Activated T-cell treated with anti-CD3 and anti-CD28 coated beads, Interleukin-2, amount 50 U/mL, for 4 hours (primary cell): ENCODE measurements around the gene ATXN1. TPM values are rescaled to one million over a fixed set of nuclear protein-coding genes. Genes with fewer than 3 reads are reported as not detected.

Source experiments
- ATAC-seq, 2 donors: fragments of 200-7000 bp; cut with Tn5 transposase; one replicate each; pipeline ENCODE4 v1.10.0; 2021
- DNase-seq: peaks from one replicate; pipeline ENCODE4 v3.0.0-alpha.2; 2020
- H3K27me3 Mint-ChIP-seq: one replicate; pipeline ENCODE4 v1.8.0; 2021; ENCODE audit warnings: low read depth, mixed read lengths
- H3K36me3 Mint-ChIP-seq: one replicate; pipeline ENCODE4 v1.8.0; 2022; ENCODE audit warnings: mixed read lengths; ENCODE audit not compliant: insufficient read depth
- H3K4me1 Mint-ChIP-seq: one replicate; pipeline ENCODE4 v1.8.0; 2021; ENCODE audit warnings: low read depth, mixed read lengths
- H3K4me3 Mint-ChIP-seq: one replicate; pipeline ENCODE4 v1.8.0; 2021; ENCODE audit warnings: mild to moderate bottlenecking, moderate library complexity, mixed read lengths
- H3K9me3 Mint-ChIP-seq: one replicate; pipeline ENCODE4 v1.8.0; 2021; ENCODE audit warnings: mixed read lengths
- total RNA-seq, 3 donors: library from RNA; stranded (reverse); gene quantifications; one replicate each; pipeline ENCODE4 v1.2.1, GENCODE V29; 2021

ATXN1 gene
- total RNA-seq, 3 donors from 2014 or later, result 39.5 to 63.8 (median 45.1) TPM

GRCh38 chr6:16687045-16687444 lies 74.2 kb downstream of the ATXN1 start:
- Mint-ChIP-seq H3K27me3 (no peaks in the 10 kb centered on the region), H3K36me3 (peaks cover 17% of the 10 kb centered on the region), H3K9me3 (no peaks in the 10 kb centered on the region), H3K4me3 (peak overlapping the region; percentile 68), H3K4me1 (peaks cover 91% of the 10 kb centered on the region)
- ATAC-seq (no peak), DNase-seq (no peak)

- ATAC-seq, result peak; percentile 76 to 79
- H3K4me3 Mint-ChIP-seq, result peak overlapping the region; percentile 16
- peaks cover 87% of the 10 kb centered on the region for H3K4me1 Mint-ChIP-seq
- peaks cover 29% of the 10 kb centered on the region for H3K36me3 Mint-ChIP-seq
- peak; percentile 80 for DNase-seq
- H3K27me3 Mint-ChIP-seq, result no peaks in the 10 kb centered on the region
- no peaks in the 10 kb centered on the region for H3K9me3 Mint-ChIP-seq
These were observed 76.2 kb downstream of the ATXN1 start for GRCh38 chr6:16684896-16685554.

- Mint-ChIP-seq H3K27me3 (no peaks in the 10 kb centered on the region), H3K4me3 (no peak overlapping the region), H3K36me3 (peaks cover 31% of the 10 kb centered on the region), H3K4me1 (peaks cover 80% of the 10 kb centered on the region), H3K9me3 (no peaks in the 10 kb centered on the region)
- DNase-seq, result no peak
- ATAC-seq, result no peak
These were observed 77.0 kb downstream of the ATXN1 start for GRCh38 chr6:16684195-16684689.

GRCh38 chr6:16683641-16684194 lies 77.5 kb downstream of the ATXN1 start:
- ATAC-seq (peak in 1 of 2 donors; percentile 26), DNase-seq (no peak)
- Mint-ChIP-seq H3K36me3 (peaks cover 29% of the 10 kb centered on the region), H3K4me1 (peaks cover 76% of the 10 kb centered on the region), H3K9me3 (no peaks in the 10 kb centered on the region), H3K27me3 (no peaks in the 10 kb centered on the region), H3K4me3 (no peak overlapping the region)

GRCh38 chr6:16681260-16681873 lies 79.9 kb downstream of the ATXN1 start:
- Mint-ChIP-seq H3K36me3 (peaks cover 31% of the 10 kb centered on the region), H3K27me3 (no peaks in the 10 kb centered on the region), H3K9me3 (no peaks in the 10 kb centered on the region), H3K4me3 (no peak overlapping the region), H3K4me1 (peaks cover 67% of the 10 kb centered on the region)
- ATAC-seq, result peak; percentile 51 to 67
- DNase-seq, result no peak

- no peaks in the 10 kb centered on the region for H3K9me3 Mint-ChIP-seq
- no peaks in the 10 kb centered on the region for H3K27me3 Mint-ChIP-seq
- DNase-seq, result no peak
- peaks cover 58% of the 10 kb centered on the region for H3K4me1 Mint-ChIP-seq
- H3K4me3 Mint-ChIP-seq, result no peak overlapping the region
- no peak for ATAC-seq
- H3K36me3 Mint-ChIP-seq, result peaks cover 36% of the 10 kb centered on the region
These were observed 82.2 kb downstream of the ATXN1 start for GRCh38 chr6:16679050-16679449.

GRCh38 chr6:16677458-16677857 lies 83.8 kb downstream of the ATXN1 start:
- H3K4me3 Mint-ChIP-seq, result no peak overlapping the region
- H3K27me3 Mint-ChIP-seq, result no peaks in the 10 kb centered on the region
- no peaks in the 10 kb centered on the region for H3K9me3 Mint-ChIP-seq
- peaks cover 47% of the 10 kb centered on the region for H3K4me1 Mint-ChIP-seq
- DNase-seq (no peak), ATAC-seq (no peak)
- H3K36me3 Mint-ChIP-seq, result peaks cover 27% of the 10 kb centered on the region

GRCh38 chr6:16676978-16677377 lies 84.3 kb downstream of the ATXN1 start:
- no peak for DNase-seq
- H3K9me3 Mint-ChIP-seq, result no peaks in the 10 kb centered on the region
- peaks cover 50% of the 10 kb centered on the region for H3K4me1 Mint-ChIP-seq
- H3K27me3 Mint-ChIP-seq, result no peaks in the 10 kb centered on the region
- H3K4me3 Mint-ChIP-seq, result no peak overlapping the region
- no peak for ATAC-seq
- H3K36me3 Mint-ChIP-seq, result peaks cover 28% of the 10 kb centered on the region

- H3K4me3 Mint-ChIP-seq, result no peak overlapping the region
- DNase-seq (no peak), ATAC-seq (no peak)
- H3K4me1 Mint-ChIP-seq, result peaks cover 49% of the 10 kb centered on the region
- no peaks in the 10 kb centered on the region for H3K27me3 Mint-ChIP-seq
- peaks cover 22% of the 10 kb centered on the region for H3K36me3 Mint-ChIP-seq
- H3K9me3 Mint-ChIP-seq, result no peaks in the 10 kb centered on the region
These were observed 84.9 kb downstream of the ATXN1 start for GRCh38 chr6:16676376-16676775.

GRCh38 chr6:16674801-16675392 lies 86.4 kb downstream of the ATXN1 start:
- Mint-ChIP-seq H3K36me3 (peaks cover 15% of the 10 kb centered on the region), H3K4me1 (peaks cover 54% of the 10 kb centered on the region), H3K9me3 (no peaks in the 10 kb centered on the region), H3K4me3 (no peak overlapping the region), H3K27me3 (no peaks in the 10 kb centered on the region)
- no peak for ATAC-seq
- DNase-seq, result no peak

- ATAC-seq (no peak), DNase-seq (no peak)
- Mint-ChIP-seq H3K27me3 (no peaks in the 10 kb centered on the region), H3K4me3 (no peak overlapping the region), H3K36me3 (peaks cover 16% of the 10 kb centered on the region), H3K4me1 (peaks cover 68% of the 10 kb centered on the region), H3K9me3 (peaks cover 3% of the 10 kb centered on the region)
These were observed 88.1 kb downstream of the ATXN1 start for GRCh38 chr6:16673011-16673797.

- H3K4me1 Mint-ChIP-seq, result peaks cover 68% of the 10 kb centered on the region
- H3K27me3 Mint-ChIP-seq, result no peaks in the 10 kb centered on the region
- DNase-seq (no peak), ATAC-seq (no peak)
- peaks cover 3% of the 10 kb centered on the region for H3K9me3 Mint-ChIP-seq
- H3K4me3 Mint-ChIP-seq, result peak overlapping the region; percentile 7
- H3K36me3 Mint-ChIP-seq, result peaks cover 25% of the 10 kb centered on the region
These were observed 89.7 kb downstream of the ATXN1 start for GRCh38 chr6:16671302-16672289.

GRCh38 chr6:16670617-16671051 lies 90.6 kb downstream of the ATXN1 start:
- H3K4me1 Mint-ChIP-seq, result peaks cover 66% of the 10 kb centered on the region
- peaks cover 32% of the 10 kb centered on the region for H3K36me3 Mint-ChIP-seq
- H3K9me3 Mint-ChIP-seq, result peaks cover 3% of the 10 kb centered on the region
- DNase-seq (no peak), ATAC-seq (peak; percentile 61 to 64)
- H3K4me3 Mint-ChIP-seq, result peak overlapping the region; percentile 75
- H3K27me3 Mint-ChIP-seq, result no peaks in the 10 kb centered on the region
